Hematopoietic multipotent progenitor cell treated with erythropoietin and hydrocortisone succinate and interleukin-3 and kit ligand, for 4 days (in vitro differentiated cells): Measurements from ENCODE around the gene CDH11.

Source experiments
- DNase-seq: peaks from one replicate; pipeline ENCODE4 v3.0.0-alpha.2; 2015

The CDH11 gene

DNA sequence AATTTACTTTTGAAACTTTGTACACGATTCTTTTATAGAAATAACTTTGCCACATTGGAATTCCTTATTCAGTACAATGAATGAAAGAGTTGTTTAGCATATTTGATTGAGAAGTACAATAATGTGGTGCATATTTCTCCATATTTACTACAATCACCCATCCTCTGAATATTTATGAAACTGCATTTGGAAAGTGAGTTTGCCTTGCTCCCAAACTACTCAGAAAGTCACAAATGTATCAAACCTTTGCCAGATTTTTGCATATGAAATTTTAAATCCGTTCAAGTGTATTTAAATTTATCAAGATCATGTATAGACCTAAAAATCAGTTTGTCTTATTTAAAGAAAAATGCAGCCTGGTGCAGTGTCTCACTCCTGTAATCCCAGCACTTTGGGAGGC is 148.7 kb downstream of the CDH11 start:
- DNase-seq = no peak

DNA sequence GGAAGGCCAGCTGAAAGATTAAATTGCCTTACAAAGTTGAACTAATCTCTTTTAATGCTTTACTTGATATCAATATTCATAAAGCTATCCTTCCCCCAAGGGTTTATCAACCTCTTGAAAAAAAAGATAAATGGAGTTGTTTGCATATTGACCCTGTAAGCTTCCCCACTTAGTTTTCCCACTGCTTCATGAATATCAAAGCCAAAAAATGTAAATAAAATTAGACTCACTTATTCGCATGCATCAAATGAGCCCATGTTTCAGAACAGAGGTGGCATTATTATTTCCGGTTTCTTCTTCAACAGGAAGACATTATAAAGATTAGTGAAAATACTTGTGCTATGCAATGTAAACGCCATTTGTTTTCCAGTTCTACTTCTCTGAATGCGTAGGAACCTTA is 150.7 kb downstream of the CDH11 start:
- DNase-seq = no peak

DNA sequence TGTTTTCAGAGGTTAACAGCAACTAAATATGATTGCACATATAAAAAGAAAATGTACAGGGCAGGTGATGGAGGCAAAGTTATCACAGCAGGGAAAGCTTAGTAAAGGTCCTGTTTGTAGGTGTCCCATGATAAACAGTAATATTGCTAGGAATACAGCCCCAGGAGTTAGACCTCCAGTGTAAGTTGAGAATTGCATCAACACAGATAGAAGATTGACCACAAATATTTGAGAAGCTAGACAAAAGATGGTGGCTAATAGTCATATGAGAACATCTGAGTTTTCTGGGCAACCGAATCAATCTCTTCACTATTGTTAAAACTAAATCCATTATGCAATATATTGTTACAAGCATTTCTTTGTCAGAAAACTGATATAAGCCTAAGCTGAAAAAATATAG is 152.6 kb downstream of the CDH11 start:
- no peak for DNase-seq

DNA sequence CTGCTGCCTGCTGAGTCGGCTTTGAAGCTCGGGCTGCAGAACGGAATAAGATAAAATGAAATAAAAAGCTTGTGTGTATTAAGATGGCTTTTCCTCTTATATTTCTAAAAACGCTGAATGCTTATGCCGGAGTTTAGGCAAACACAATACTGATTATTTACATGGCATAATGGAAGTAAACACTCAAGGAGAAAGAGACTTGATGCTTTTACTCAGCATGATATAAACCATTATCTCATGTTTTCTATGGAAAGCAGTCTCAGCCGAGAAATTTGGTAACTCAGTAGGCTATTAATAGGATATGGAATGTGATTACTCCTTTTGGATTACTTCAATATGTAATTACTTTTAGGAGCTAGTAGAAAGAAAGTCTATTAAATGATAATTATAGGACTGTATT is 153.3 kb downstream of the CDH11 start:
- DNase-seq = no peak

DNA sequence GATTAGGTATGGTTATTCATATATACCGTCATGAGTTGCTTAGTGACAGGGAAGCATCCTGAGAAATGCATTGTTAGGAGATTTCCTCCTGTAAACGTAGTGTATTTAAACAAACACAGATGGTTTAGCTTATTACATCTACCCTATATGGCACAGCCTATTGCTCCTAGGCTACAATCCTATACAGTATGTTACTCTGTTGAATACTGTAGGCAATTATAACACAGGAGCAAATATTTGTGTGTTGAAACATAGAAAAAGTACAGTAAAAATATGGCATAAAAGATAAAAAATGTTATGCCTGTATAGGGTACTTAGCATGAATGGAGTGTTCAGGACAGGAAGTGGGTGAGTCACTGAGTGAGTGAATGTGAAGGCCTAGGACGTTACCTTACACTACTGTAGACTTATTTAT is 157.7 kb downstream of the CDH11 start:
- DNase-seq = no peak

DNA sequence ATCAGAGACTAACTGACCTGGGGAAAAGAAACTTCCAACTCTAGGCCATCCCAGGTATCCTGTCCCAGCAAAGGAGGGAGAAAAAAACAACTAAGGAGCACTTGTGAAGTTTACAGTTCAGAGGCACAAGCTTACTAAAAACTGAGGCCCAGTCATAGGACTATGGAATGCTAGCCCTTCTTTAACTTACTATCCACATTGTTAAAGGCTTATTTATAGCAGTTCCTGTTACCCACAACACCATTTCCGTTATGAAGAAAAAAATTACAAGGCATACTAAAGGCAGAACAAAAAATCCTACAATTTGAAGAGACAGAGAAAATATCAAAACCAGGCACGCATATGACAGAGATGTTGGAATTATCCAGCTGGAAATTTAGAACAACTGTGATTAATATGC is 159.1 kb downstream of the CDH11 start:
- no peak for DNase-seq

DNA sequence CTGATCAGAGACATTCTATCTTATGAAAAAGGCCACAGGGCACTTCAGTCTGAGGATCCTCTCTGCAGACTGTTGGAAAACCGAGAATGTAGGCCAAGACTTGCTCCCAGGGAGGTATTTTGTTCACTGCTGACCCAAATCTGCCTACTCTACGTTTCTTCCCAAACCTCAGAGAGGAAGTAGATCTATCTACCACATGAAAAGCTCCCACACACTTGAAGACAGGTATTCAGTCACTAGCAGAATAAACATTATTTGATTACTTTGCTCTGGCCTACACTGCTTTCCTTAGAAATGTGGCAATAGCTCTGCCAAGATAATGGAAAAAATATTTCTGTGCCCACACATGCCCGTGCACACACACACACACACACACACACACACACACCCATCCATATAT is 164.6 kb downstream of the CDH11 start:
- DNase-seq = no peak

DNA sequence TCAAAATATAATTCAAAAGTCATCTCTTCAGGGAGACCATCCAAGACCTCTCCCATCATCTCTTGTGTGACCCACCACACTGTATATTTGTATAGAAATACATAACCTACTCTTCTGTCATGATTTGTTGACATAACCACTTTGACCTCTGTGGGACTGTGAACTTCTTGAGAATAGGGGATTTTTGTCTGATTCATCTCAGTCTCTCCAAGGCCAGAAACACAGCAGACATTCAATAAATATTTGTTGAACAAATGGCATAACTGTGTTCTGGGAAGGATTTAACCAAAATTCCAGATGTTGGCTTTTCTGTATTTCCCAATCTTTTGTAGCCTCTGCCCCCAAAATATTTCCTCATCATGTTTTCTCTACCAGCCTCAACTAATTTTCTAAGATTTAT is 169.7 kb downstream of the CDH11 start:
- no peak for DNase-seq

DNA sequence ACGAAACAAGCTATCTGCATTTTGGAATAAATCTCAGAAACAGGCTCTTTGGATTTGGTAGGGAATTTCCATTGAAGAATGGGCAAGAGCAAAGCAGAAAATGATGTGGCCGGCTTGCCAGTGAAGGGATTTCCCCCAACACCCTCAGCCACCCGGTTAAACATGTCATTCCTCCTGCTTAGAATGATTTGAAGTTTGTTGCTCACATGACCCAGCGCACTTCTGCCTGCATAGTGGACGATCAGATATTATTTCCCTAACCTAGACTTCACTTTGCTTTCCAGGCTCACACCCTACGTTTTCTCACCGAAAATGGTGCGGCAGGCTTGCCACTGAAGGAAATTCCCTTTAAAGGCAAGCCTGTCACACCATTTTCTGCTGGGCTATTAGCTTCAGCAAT is 170.7 kb downstream of the CDH11 start:
- no peak for DNase-seq

DNA sequence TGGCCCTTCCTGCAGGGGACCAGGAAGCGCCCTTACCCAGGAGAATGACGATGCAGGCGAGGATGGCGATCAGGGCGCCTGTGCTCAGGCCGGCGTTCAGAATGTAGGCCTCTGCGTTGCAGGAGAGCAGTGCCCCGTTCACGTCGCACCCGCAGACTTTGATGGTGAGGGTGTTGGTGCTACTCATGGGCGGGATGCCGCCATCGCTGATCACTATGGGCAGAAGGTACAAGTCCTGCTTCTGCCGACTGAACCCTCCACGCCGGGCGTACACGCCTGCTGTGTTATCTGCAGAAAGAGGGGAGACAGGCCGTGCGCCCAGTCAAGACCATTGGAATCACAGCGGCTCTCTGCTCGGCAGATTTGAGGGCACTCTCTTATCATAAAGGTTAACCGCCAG is 171.1 kb downstream of the CDH11 start:
- DNase-seq = no peak

DNA sequence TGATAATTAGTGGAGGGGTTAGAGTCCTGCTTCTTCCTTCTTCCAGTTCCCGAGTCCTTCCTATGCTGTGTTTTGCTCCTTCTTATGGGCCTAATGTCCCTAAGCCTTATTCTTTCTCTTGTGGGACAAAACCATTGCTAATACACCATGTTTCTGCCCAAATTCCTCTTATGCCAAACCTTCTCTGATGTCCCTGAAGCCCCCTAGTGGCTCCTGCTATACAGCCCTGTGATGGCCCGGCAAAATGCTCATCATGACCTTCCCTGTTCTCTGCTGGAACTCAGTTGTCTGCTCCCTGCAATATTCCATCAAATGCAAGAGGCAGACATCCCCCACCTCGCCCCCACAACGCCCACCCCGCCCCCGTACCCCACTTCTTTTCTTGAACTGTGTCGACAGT is 171.6 kb downstream of the CDH11 start:
- peak; percentile 0 for DNase-seq

DNA sequence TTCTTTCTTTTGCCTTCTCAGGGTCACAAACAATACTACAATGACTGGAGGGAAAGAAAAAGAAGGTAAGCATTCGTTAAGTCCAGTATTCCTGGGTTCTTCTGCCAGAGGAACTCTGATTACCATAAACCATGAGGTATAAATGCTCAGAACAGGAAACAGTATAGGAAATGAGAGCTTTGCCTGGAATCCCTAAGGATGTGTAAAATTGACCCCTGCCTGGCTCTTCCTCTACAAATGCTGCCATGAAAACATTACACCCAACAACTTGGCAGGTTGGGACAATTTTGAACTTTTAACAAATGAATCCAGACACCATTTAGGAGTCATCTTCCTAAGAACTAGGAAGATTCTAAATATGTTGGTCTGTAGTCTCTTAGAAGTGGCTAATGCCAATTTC is 173.8 kb downstream of the CDH11 start:
- no peak for DNase-seq

DNA sequence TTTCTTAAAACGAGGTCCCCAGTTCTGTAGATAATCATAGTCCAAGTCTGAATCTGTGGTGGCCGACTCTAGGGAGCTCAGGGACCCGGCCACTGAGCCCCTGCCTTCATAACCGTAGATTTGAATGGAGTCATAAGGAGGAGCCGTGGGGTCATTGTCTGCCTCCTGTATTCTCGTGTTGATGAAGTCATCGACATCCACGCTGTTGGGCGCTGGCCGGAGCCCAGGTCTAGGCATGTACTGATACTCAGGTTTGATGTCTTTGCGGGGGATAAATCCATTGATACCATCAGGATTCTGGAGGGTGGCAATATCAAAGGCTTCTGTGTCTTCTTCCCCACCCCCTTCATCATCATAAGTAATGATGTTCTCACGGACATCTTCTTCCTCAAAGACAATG is 174.2 kb downstream of the CDH11 start:
- DNase-seq = no peak

DNA sequence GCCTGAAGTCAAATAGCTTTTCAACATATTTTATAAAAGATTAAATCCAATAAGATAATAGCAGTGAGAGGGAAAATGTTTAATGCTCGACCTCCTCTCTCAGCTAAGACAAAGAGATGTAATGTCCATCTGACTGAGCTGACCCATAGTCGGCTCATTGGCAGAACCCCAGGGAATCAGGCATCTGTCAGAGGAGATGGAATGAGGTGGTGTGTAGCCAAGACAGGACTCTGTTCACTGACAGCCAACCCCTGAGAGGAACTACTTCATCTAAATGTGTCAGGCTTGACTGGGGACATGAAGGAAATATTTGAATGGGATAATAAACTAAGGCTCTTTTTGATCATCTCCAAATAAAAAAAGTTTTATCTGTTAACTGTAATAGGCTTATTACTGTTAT is 188.0 kb downstream of the CDH11 start:
- DNase-seq = no peak

DNA sequence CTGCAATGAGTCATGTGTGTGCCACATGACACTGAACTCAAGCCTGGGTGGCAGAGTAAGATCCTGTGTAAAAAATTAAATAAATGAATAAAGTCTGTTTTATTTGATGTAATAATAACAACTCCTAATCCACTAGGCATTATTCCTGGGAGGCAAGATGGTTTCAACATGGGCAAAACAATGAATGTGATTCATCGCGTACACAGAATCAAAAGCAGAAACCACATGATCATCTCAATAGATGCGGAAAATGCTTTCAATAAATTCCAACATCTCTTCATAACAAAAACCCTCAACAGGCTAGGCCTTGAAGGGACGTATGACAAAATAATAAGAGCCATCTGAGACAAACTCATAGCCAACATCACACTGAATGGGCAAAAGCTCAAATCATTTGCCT is 195.4 kb downstream of the CDH11 start:
- DNase-seq = no peak

DNA sequence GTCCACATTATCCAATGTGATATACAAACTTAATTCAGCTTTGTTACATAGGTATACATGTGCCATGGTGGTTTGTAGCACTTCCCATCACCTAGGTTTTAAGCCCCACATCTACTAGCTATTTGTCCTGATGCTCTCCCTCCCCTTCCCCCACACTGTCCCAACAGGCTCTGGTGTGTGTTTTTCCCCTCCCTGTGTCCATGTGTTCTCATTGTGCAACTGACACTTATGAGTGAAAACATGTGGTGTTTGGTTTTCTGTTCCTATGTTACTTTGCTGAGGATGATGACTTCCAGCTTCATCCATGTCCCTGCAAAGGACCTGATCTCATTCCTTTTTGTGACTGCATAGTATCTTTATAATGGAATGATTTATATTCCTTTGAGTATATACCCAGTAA is 196.7 kb downstream of the CDH11 start:
- no peak for DNase-seq

DNA sequence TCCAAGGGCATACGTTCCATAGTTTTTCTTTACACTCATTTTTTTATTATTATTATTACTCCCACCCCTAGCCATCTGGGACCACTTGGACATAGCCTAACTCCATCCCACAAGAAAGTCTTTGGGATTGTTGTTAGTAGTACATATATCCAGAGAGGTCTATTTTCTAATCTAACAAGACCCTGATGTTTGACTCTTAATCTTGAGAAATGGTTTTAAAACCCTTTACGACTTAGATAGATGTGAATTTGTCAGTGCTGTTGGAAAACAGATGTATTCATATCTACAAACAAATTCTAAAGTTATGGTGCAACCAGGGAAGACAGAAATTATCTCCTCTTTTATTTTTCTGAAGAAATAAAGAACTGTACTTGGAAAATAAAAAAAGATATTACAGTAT is 197.8 kb downstream of the CDH11 start:
- DNase-seq = no peak

DNA sequence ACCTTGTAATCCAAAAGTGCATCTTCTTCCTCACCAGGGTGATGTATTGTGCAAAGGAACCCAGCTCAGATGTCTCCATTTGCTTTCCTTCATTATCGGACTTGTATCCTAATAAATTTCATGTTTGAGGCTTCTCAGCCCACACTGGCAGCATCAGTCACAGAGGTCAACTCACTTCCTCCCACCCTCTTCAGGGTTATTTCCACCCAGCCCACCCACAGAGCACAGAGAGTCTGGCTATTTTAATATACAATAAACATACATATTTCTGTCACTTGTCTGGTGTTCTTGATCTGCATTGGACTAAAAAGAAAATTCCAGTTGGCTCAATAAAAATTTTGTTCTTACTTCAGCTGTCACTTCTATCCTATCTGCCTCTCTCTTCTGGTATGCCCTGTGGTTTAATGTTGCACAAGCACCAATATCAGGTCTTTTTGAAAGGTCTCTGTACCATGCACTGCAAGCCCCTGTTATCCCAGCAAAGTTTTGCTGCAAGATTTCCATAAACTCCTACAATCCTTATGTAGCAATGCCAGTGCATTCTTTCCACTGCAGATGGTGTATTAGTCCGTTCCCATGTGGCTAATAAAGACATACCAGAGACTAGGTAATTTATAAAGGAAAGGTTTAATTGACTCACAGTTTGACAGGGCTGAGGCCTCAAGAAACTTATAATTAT is 201.8 kb downstream of the CDH11 start:
- no peak for DNase-seq

DNA sequence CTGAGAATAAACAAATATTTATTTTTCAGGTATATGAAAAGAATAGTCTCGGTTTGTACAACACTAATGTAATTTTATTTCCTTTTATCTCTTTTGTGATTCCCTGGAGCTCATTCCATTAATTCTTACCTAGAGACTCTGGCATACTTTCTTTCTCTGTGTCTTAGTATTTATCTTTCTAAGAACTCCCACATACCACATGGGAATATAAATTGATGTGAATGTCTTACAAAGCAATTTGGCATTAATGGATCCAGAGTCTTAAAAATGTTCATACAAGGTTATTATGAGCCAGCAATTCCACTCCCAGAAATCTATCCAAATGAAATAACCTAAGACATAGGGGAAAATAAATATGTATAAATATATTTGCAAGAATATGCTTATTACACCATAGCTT is 202.7 kb downstream of the CDH11 start:
- no peak for DNase-seq

DNA sequence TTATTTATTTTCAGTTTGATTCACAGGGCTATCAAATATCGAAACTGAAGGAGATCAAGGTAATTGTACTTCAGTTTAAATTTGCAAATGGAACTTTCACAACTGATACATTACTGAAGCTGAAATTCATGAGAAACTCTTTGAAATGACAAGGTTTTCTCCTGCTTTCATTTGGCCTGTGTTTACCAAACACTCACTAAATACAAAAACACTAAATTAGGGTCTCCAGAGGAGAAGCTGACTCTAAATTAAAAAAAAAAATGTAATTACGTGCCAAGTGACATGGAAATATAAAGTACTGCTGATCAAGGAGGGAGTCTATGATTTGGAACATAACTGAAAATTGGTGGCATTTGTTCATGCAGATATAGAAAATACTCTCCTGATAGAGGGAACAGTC is 205.8 kb downstream of the CDH11 start:
- DNase-seq = no peak

DNA sequence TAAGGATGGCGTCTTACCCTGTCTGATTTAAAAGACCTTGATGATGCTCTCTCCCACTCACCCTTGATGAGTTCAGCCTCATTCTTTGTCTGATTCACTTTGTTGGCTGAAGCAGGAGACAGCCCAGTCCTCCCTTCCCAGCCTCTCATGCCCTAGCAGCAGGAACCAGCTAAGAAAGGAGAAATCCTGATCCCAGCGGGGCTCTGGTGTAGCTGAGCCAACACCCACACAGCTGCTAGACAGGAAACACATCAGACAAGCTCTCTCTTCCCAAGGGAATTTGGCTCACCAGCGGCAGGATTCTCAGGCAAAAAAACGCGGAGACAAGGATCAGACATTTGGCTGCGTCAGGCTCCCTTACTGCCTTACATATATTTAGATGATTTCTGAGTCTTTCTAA is 211.5 kb downstream of the CDH11 start:
- DNase-seq = no peak

DNA sequence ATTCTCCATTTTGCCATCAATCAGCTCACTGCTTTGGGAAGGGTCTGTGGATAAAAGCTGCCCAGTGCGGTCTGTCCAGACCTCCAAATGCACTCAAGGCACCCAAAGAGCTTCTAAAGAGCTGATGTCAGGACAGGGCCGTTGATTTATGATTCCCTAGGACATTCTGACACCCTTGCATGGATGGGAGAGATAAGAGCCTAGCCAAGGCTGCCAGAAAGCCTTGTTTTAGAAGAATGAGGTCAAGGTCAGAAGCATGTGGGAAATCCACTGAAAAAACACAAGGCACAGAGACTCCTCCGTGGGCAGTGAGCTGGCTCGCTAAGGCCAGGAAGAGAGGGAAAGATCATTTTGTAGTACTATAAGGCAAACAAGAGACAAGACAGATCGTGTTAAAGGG is 214.0 kb downstream of the CDH11 start:
- no peak for DNase-seq

DNA sequence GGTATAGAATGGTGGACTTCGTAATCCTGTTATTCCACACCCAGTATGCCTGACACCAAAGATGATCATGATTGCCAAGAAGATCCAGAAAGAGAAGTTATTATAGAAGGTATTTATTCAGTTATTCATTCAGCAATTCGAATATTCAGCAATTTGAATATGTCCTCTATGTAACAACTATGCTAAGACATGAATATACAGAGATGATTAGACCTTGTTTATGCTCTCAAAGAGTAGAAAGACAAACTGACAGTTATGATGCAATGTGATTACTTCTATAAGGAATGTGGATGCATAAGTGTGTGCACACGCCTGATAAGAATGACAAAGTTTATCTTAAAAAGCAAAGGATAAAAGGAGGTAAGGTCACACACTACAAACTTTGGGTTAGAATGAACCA is 218.1 kb downstream of the CDH11 start:
- no peak for DNase-seq

DNA sequence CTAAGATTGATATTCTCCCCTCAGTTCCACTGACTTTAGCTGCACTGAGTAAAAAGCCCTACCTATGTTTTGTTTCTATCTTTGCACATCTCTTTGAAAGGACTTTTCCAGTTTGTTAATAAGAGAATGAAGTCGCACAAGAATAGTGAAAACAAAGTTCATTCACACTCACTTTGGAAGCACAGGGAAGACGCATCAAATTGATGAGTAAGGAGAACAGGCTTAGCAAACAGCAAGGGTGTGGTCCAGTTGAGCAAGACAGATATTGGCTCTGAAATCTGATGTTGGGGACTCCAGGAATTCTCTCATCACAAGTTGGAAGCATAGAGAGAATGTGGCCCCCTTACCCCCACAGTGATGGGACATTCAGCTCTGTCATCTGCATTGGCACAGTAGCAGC is 221.3 kb downstream of the CDH11 start:
- DNase-seq = no peak

DNA sequence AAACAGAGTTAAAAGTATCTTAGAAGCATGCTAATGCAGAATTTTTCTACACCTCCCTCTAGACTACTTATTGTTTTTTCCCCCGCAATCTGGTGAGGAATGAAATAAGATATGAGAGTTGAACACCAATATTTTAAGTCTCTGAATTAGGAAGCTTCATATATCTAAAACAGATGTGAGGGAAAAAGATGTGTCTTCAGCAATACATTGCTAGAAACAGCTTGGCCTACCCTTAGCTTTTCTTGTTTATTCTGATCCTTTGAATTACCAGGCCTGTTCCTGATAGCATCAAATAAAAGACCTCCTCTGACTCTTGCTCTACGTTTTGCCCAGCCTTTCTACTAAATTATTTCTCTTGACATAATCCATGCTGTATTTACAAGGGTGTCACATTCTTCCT is 221.8 kb downstream of the CDH11 start:
- no peak for DNase-seq

DNA sequence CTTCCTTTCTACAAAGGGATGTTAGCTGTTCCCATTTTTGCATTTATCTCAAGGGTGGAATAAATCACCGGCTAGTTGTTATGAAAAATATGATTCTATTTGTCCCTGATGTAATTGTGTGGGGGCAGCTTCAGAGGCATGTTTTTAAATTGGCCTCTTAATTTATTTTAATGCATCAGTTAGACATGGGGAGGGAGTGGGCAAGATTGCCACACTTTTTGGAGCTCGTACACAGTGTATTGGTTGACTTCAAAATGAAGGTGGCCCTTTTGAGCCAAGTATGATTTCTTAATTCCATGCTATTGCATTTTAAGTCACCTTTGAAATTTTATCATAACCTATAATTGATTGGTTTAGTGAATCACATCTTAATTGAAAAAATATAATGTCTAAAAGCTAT is 223.7 kb downstream of the CDH11 start:
- no peak for DNase-seq
